HepG2 (cell line): Measurements from ENCODE around the gene TAMALIN. TPM values are rescaled to one million over a fixed set of nuclear protein-coding genes. Genes with fewer than 3 reads are reported as not detected.

Experiments used
- AFF4 ChIP-seq: sonication (generic); formaldehyde crosslinking; IDR thresholded peaks from 2 replicates; pipeline ENCODE4 v1.4.0; 2020; ENCODE audit warnings: missing genetic modification reagents
- DNMT3B ChIP-seq: conservative IDR thresholded peaks from 2 replicates; pipeline ENCODE4 v1.6.1; 2016; ENCODE audit warnings: missing biosample characterization, control low read depth
- NFKBIZ ChIP-seq: IDR thresholded peaks from 2 replicates; pipeline ENCODE4 v1.6.1; 2018; ENCODE audit warnings: missing genetic modification reagents, missing compliant biosample characterization
- PPARG ChIP-seq: conservative IDR thresholded peaks from 2 replicates; pipeline ENCODE4 v1.6.1; 2016; ENCODE audit warnings: missing biosample characterization, missing genetic modification reagents
- RAD51 ChIP-seq: fragments of 450-650 bp; IDR thresholded peaks from 2 replicates; pipeline ENCODE4 v1.6.1; 2016; ENCODE audit warnings: borderline replicate concordance
- RFX1 ChIP-seq: fragments of 450-650 bp; IDR thresholded peaks from 2 replicates; pipeline ENCODE4 v1.6.1; 2017
- SUZ12 ChIP-seq: fragments of 150-350 bp; IDR thresholded peaks from 2 replicates; pipeline ENCODE4 v1.6.1; 2014; ENCODE audit warnings: low read depth, low read length
- ZBTB40 ChIP-seq, 2 experiments: fragments of 450-650 bp in 1 of 2; sonication (generic) in 1 of 2; formaldehyde crosslinking in 1 of 2; IDR thresholded peaks; 2 replicates each; pipeline versions ENCODE4 v1.6.1 to v1.8.0; 2016 to 2022; ENCODE audit warnings: antibody characterized with exemption in 1 of 2, mild to moderate bottlenecking in 1 of 2, missing genetic modification reagents in 1 of 2
- ZBTB8A ChIP-seq: sonication (generic); formaldehyde crosslinking; IDR thresholded peaks from 2 replicates; pipeline ENCODE4 v1.4.0; 2020; ENCODE audit warnings: mild to moderate bottlenecking, low read depth, missing genetic modification reagents, borderline replicate concordance
- ZEB1 ChIP-seq: IDR thresholded peaks from 2 replicates; pipeline ENCODE4 v1.6.1; 2012; ENCODE audit warnings: mild to moderate bottlenecking, low read depth, inconsistent platforms; ENCODE audit not compliant: insufficient replicate concordance
- ZNF317 ChIP-seq: sonication (generic); formaldehyde crosslinking; IDR thresholded peaks from 2 replicates; pipeline ENCODE4 v1.5.0; 2020; ENCODE audit warnings: mild to moderate bottlenecking, missing genetic modification reagents
- ZNF33A ChIP-seq: sonication (generic); formaldehyde crosslinking; IDR thresholded peaks from 2 replicates; pipeline ENCODE4 v1.5.1; 2020; ENCODE audit warnings: missing genetic modification reagents, mild to moderate bottlenecking, moderate library complexity, borderline replicate concordance
- ZNF431 ChIP-seq: sonication (generic); formaldehyde crosslinking; IDR thresholded peaks from 2 replicates; pipeline ENCODE4 v1.9.0; 2022; ENCODE audit warnings: missing genetic modification reagents, low read depth, mild to moderate bottlenecking, borderline replicate concordance
- ZNF546 ChIP-seq: sonication (generic); formaldehyde crosslinking; conservative IDR thresholded peaks from 2 replicates; pipeline ENCODE4 v1.8.1; 2023; ENCODE audit warnings: mild to moderate bottlenecking, missing genetic modification reagents
- ZSCAN9 ChIP-seq: IDR thresholded peaks from 2 replicates; pipeline ENCODE4 v1.6.1; 2016; ENCODE audit warnings: borderline replicate concordance
- polyA plus RNA-seq, 8 experiments: library from polyadenylated mRNA; depleted of rRNA in 3 of 8; stranded (reverse) in 7 of 8; unstranded in 1 of 8; fragments of >200 nt; fragmentation: Illumina TruSeq in 4 of 8; extraction: Trizol in 4 of 8; gene quantifications; 2 replicates each; pipeline versions ENCODE4 v1.2.1 to v1.2.3, GENCODE V29; 2011 to 2016; ENCODE audit warnings: low read depth in 4 of 8, missing spikeins in 1 of 8, mixed read lengths in 1 of 8; ENCODE audit not compliant: insufficient read depth in 1 of 8
- total RNA-seq, 5 experiments: library from RNA; depleted of rRNA; stranded (reverse); fragments of >200 nt; fragmentation: Illumina TruSeq; extraction: Trizol; gene quantifications; 2 replicates each; pipeline ENCODE4 v1.2.3, GENCODE V29; 2016; ENCODE audit warnings: low read depth in 1 of 5

Gene TAMALIN
- total and polyA plus RNA-seq, 2 of the 13 experiments (the other 11 are each of a cell fraction or from before 2014, with no cell fraction given) = 2.9 to 10.9 TPM

GRCh38 chr12:52050758-52051541, 44.2 kb downstream of the TAMALIN start, which contains the start of gene NR4A1 (continued):
- no peak for TF ChIP-seq ZBTB40 (IDR thresholded peaks at IDR 0.05)
- no peak; the same call in 1 of the 2 replicates for TF ChIP-seq ZBTB40 (CRISPR knock-in tag; IDR thresholded peaks at IDR 0.05)
- TF ChIP-seq SUZ12 = no peak
- TF ChIP-seq ZBTB8A (CRISPR knock-in tag) = 0 out of 2 replicates have a peak, but pooled peaks have one; percentile 23
- no peak for TF ChIP-seq AFF4 (CRISPR knock-in tag)
- no peak; the same call in 1 of the 2 replicates for TF ChIP-seq ZNF546 (CRISPR knock-in tag)
- TF ChIP-seq ZSCAN9 (CRISPR knock-in tag) = peak; percentile 14; the same call in 1 of the 2 replicates
- no peak for TF ChIP-seq RFX1
- TF ChIP-seq DNMT3B (CRISPR knock-in tag) = no peak
- TF ChIP-seq ZNF317 (CRISPR knock-in tag) = peak; percentile 36; the same call in 1 of the 2 replicates
- no peak; the same call in 1 of the 2 replicates for TF ChIP-seq ZNF431
- TF ChIP-seq ZEB1 = no peak
- no peak for TF ChIP-seq RAD51
- 0 out of 2 replicates have a peak, but pooled peaks have one; percentile 15 for TF ChIP-seq NFKBIZ (CRISPR knock-in tag)
- no peak for TF ChIP-seq PPARG (CRISPR knock-in tag)
- no peak for TF ChIP-seq ZNF33A
